ENCODE results near the gene STX11.
A peak's percentile ranks its signal among the peaks of the same experiment; 100 is the strongest.

The STX11 gene

DNA sequence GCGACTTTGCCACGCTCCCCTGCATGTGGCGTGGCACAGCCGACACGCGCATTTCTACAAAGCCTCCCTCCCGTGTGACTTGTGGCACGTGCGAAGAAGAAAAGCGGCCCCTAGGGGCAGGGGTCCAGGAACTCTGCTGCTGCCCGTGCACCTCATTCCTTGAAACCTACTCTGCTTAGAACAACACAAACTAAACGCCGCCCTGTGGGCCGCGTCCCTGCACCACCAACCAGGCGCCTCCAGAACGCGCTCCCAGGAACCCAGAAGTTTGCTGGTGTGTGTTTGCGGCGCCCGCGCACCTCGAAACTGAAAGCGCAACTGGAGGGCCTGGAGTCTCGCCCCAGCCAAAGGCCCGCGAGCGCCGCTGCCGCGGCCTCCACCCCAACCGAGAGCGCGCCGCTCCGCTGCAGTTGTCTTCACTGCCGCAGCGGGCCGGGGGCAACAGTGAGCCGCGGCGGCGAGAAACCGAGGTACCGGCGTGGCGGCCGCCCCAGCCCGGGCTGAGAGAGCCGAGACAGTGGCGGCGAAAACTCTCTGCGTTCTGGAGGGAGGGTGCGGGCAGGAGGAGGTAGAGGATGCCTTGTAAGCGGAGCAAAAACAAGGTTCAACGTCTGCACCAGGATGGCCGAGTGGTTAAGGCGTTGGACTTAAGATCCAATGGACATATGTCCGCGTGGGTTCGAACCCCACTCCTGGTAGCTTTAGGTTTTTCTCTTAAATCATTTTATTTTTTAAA is 65.8 kb downstream of the STX11 start:
- peak; percentile 93 for DNase-seq

DNA sequence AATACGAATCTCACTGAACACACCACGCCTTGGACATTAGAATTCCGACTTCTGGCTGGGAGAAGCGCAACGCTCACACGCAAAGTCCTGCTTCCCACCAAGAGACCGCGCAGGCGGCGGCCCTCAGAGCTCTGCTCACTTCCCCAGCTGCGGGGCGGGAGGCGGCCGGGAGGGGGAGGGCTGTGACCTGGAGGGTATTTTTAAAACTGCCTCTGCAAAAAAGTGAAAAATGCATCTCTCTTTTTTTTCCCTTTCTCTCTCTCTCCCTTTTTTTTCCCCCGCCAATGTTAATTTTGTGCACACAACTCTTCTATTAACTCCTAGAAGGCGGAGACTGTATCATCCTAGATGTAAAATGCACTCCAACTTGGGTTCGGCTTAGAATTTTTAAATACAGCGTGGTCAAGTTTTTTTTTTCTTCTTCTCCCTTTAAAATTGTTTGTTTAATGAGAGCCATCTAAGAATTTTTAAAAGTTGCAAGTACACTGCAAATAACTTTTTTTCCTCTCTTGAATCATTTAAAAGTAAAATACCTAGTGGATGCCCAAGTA is 66.4 kb downstream of the STX11 start:
- DNase-seq, result no peak

DNA sequence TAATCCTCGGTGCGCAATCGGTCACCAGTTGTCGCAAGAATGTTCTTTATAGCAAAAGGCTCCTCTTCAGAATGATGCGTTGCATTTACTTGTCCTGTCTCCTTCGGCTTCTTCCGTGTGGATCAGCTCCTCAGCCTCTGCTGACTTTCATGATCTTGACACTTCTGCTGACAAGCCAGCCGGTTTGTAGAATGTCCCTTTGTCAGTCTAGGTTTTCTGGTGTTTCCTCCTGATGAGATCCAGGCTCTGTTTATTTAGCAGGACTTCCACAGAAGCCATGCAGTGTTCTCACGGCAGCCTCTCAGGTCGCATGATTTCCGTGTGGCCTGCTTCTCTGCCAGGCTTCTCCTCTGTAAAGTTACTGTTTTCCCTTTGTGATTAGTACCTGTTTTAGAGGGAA is 66.9 kb downstream of the STX11 start:
- no peak for DNase-seq

DNA sequence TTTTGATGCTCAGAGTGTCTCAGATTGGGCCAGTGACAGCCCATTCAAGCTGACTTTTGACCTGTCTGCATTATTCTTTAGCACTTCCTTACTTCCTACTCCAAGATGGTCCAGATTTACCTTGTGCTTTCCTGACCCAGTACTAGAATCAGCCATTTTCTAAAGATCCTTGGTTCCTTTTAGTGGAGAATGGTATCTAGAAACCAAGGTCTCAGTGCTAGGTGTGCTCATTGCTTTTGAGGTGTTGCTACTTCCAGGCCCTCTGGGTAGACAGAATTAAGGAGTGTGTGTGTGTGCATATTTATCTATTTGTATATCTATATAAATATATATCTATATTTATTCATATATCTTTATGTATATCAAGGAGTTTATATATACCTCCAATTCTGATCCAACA is 67.5 kb downstream of the STX11 start:
- no peak for DNase-seq

DNA sequence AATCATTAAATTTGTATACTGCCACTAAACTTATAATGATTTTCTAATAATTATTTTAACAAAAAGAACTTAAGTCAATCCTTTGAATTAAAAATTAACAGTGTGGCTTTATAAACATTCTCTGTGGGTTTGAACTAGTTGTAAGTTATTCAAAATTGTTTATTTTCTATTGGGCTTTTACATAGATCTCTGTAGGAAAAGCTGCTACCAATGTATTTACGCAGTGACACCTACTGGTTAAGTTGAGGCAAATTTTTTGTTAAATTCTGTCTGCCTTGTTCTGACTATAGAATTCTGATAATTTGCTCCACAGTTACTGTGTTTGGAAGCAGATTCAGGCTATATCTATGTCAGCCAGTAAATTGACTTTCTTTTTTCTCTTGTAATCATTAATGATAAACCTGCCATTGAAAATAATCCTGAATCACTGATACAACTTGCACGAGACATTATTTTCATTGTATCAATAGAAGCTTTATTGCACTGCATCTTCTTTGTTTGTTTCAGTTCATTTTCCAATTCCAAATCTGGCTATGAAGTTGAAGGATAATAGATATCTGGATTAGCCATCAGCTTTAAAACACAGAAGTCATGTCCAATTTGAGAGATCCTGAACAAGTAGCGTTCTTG is 68.9 kb downstream of the STX11 start:
- DNase-seq, result peak; percentile 75

DNA sequence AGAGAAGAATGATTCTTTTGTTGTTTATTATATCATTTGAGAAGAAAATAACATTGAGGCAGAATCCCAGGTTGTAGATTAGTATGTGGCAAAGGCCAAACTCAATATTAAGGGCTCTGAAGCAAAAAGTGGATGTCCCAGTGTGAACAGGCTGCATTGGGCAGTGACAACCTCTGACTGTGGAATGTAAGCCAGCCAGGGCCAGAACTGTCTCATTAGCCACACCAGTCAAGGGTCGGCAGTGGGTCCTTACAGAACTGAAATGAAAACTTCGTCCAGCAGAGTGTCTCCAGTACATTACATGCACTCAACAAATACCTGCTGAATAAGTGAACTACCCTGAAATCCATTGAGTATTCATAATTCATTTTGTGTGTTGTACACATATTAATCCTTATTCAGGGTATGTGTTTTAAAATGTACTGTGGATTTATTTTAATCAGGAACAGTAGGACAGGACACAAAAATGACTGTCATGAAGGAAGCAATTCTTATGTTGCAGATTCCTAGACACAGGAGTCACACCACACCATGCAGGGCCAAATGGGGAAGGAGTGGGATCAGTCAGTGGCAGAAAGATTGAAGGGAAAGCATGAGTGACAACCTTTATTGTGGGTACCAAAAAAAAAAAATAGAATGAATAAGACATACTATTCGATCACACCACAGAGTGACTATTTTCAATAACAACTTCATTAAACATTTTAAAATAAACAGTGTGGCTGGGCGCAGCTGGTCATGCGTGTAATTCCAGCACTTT is 69.9 kb downstream of the STX11 start:
- no peak for DNase-seq

DNA sequence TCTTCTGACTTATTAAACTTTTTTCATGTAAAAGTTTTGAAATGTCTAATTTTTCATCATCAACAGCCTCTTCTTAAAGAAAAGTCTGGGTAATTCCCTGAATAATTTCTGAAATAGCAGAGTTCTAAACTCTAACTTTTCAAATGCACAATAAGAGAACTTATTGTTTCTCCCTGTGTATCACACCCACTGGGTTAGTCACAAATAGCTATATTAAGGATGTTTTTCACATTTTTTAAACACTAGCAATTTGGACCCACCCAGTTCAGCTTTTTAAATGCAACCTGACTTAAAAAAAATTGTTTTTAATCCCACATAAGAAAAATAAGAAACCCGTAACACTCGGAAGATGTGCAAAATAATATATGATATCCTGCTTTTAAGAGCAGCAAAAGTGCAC is 73.4 kb downstream of the STX11 start:
- DNase-seq, result no peak

DNA sequence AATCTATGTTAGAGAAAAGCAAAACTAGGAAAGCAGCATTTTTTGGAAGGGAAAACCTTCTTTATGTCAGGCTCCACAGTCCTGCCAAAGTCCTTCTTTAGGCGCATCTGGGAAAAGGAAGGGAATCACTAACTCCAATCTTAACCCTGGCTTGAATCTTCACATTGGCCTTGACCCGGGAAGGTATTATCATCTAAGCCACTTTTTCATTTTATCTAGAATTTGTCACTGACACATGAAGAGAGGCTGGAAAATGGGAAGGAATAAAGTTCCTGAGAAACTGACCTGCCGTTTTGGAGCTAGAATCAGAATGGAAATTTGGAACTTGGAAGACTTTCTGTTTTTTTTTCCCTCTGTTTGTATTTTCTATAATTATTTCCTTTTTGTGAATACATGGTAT is 81.4 kb downstream of the STX11 start:
- DNase-seq, result no peak

DNA sequence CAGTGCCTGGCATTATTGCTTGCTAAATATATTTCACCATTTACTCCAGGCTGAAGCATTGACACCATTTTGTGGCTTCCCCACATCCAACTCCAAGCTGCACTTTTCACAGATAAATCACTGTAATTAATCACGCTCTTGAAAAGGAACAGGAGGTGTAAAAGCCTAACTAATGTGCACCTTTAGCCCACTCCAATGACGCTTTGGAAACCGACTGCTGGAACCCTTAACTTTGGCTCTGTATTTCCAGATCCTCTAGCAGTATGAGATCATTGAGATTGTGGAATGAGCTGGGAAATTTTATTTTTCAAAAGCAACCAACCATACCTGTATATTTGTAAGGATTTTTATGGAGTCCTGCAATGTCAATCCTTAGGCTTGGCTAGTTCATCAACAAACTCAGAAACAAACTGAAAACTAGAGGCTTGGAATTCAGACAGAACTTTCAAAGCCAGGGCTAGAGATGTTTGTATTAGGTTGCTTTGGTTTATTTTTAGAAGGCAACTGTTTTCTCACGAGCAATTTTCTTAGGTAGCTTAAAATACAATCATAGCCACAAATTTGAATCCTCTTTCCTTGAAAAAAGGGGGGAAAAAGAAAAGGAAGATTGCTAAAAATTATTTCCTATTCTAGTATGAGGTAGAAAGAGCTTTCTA is 82.0 kb downstream of the STX11 start:
- no peak for DNase-seq

DNA sequence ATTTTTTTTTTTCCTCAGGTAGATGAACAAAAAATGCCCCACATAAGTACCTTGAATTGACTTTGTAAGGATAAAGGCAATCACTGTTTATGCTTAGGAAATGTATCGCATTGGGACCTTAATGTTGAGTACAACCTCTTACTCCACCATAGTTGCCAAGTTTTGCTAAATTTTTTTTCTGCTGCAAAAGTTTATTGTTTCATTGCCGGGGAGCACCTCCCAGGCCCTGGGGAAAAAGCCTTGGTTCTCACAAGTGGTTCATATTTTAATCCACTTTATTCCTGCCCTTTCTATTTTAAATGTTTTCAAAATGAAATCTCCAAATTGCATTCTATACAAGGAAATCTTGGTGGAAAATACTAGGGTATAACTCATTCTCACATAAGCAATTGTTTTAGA is 82.5 kb downstream of the STX11 start:
- no peak for DNase-seq

DNA sequence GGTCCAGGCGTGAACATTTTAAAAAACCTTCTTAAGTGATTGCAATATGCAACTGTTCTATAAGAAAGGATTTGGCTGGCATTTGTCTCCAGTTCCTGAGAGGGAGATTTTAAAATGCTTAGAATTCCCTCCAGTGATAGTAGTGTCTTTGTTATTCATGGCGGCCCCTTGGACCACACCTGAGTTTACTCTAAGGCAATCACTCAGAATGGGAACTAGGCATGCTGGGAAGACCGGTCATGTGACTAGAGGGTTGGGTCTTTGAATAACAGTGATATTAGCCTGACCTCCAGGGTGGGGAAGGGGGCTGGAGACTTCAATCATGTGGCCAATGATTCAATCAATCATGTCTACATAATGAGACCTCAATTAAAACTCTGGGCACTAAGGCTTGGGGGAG is 84.1 kb downstream of the STX11 start:
- DNase-seq, result no peak

DNA sequence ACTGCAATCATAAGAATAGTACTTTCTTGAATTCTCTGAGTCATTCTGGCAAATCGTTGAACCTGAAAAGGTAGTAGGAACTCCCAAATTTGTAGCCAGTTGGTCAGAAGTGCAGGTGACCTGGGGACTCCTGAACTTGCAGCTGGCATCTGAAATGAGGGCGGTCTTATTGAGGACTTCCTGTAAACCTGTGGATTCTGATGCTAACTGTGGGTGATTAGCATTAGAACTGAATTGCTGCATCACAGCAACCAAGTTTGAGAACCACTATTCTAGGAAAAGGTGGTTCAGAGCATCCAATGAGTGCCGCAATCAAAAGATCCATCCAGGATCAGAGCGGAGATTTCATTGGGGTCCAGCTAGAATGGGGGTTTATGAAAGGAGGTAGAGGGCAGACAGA is 84.6 kb downstream of the STX11 start:
- no peak for DNase-seq

Data from hematopoietic multipotent progenitor cell treated with erythropoietin and hydrocortisone succinate and interleukin-3 and kit ligand, for 8 days (in vitro differentiated cells).